Measurements from ENCODE around the gene CDC14A.
A peak's percentile ranks its signal among the peaks of the same experiment; 100 is the strongest.

The CDC14A gene

DNA sequence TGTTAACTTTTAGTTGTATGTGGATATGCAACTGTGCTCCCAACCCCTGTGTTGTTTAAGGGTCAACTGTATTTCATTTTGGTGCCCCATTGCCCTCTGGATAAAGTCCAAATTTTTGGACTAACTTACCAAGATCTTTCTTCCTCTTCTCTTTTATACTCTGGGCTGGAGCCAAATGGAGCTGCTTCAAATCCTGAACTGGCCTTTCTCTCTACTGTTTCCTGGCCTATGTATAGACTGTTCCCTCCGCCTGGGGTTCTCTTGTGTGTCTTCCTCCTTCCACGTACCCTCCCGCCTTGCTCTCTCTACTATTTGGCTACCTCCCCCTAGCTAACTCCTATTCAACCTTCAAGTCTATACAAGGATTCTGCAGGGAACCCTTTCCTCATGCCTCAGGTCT is 8.4 kb upstream of the CDC14A start:
- no peak for ATAC-seq (replicated peaks)
- Mint-ChIP-seq H3K4me1 (ENCODE audit: low read depth in 2 of 2) (no peaks in the 10 kb centered on the region), H3K27ac (no peak overlapping the region), H3K4me3 (no peak overlapping the region), H3K36me3 (ENCODE audit: insufficient read depth) (no peaks in the 10 kb centered on the region), H3K9me3 (no peaks in the 10 kb centered on the region), H3K27me3 (no peaks in the 10 kb centered on the region)
- no peak for DNase-seq

DNA sequence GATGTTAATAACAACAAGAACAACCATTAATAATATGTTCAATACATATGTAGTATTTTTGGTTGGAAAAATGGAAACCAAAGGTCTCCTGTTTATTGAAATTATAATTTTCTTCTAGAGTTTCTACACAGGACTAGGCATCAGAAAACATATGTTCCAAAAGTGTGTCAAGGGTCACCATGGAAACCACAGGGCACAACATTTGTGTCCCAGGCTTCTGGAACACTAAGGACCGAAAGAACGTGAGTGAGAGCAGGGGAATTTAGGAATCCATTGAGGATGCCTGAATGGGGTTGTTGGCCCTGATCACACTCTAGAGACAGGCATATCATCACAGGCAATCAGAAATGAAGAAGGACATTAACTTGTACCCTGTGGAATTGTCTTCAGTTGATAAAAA is 7.5 kb upstream of the CDC14A start:
- Mint-ChIP-seq H3K9me3 (no peaks in the 10 kb centered on the region), H3K27ac (no peak overlapping the region), H3K27me3 (no peaks in the 10 kb centered on the region), H3K4me3 (no peak overlapping the region), H3K36me3 (ENCODE audit: insufficient read depth) (no peaks in the 10 kb centered on the region), H3K4me1 (ENCODE audit: low read depth in 2 of 2) (no peaks in the 10 kb centered on the region)
- ATAC-seq (replicated peaks) (no peak), DNase-seq (no peak)

DNA sequence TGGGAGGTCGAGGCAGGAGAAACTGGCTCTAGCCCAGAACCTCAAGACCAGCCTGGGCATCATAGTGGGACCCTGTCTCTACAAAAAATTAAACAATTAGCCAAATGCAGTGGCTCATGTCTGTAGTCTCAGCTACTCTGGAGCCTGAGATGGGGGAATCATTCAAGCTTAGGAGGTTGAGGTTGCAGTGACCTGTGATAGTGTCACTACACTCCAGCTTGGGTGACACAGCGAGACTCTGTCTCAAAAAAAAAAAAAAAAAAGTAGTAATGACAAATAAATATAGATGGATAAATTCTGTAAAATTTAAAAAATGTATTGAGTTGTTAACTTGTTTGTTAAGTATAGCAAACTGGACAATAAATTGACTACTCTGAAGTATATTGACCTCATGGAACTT is 5.9 kb upstream of the CDC14A start:
- H3K4me3 Mint-ChIP-seq, result no peak overlapping the region
- no peak overlapping the region for H3K27ac Mint-ChIP-seq
- ATAC-seq (replicated peaks) (no peak), DNase-seq (no peak)
- H3K27me3 Mint-ChIP-seq, result no peaks in the 10 kb centered on the region
- peaks cover 2 to 5% of the 10 kb centered on the region in 2 donors for H3K4me1 Mint-ChIP-seq (ENCODE audit: low read depth in 2 of 2)
- peaks cover 4% of the 10 kb centered on the region for H3K36me3 Mint-ChIP-seq (ENCODE audit: insufficient read depth)
- no peaks in the 10 kb centered on the region for H3K9me3 Mint-ChIP-seq

DNA sequence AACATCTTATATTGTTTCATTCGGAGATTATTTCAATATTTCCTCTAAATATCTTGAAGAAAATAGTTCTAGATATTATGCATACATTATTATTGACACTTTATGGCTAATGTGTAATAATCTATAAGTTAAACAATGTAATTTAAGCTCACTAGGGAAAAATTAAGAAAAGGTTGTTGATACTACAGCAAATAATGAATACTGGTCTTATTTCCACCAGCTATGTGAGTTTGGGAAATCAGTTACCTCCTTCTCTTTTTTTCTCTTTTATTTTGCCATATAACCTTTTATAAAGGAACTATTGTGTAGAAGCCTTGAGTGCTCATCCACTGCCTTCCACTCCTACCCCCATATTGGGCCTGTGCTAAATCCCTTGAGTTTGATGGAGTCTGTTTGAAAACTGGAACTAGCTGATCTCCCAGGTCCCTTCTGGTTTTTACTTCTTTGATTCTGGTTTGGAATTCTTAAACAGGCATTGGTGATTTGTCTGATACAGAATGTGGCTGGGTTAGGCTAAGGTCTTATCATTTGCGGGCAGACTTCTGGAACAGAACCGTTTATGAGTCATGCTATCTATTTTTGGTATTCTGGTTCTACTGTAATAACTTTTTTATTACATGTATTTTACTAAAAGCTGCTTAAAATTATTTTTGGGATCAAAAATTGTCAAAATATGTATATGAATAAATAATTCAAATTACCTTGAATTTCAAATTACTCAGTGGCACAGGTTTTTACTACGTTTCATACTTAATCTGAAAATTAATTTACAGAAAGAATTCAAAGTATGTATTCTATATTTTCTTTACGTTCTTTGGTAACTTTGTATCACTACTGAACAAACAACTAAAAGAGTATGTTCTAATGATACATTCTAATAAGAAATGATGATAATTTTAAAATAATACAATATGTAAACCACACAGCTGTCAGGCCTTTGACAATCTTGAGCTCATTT is 5.0 kb upstream of the CDC14A start:
- Mint-ChIP-seq H3K27me3 (no peaks in the 10 kb centered on the region), H3K4me3 (no peak overlapping the region), H3K4me1 (ENCODE audit: low read depth in 2 of 2) (peaks cover 5 to 8% of the 10 kb centered on the region in 2 donors), H3K27ac (no peak overlapping the region), H3K9me3 (no peaks in the 10 kb centered on the region), H3K36me3 (ENCODE audit: insufficient read depth) (peaks cover 14% of the 10 kb centered on the region)
- no peak for DNase-seq
- no peak for ATAC-seq (replicated peaks)

DNA sequence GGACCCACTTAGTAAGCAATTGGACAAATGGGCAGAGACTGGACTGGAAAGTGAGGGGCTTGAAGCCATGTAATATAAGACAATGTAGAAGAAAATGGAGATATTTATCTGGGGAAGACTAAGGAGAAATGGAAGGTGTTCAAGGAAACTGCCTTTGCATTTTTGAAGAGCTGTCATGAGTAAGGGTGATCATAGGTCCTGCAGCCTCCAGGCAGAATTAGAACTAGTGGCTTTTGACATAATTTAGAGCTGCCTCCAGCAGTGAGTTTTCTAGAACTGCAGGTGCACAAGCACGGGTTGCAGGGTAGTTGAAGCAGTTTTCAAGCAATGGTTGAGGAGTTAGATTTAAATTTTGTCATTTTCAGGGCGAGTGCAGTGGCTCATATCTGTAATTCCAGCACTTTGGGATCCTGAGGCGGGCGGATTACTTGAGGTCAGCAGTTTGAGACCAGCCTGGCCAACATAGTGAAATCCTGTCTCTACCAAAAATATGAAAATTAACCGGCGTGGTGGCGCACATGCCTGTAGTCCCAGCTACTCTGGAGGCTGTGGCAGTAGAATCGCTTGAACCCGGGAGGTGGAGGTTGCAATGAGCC is 3.7 kb upstream of the CDC14A start:
- DNase-seq (no peak), ATAC-seq (replicated peaks) (no peak)
- peaks cover 12 to 15% of the 10 kb centered on the region in 2 donors for H3K4me1 Mint-ChIP-seq (ENCODE audit: low read depth in 2 of 2)
- H3K27ac Mint-ChIP-seq, result no peak overlapping the region
- no peak overlapping the region for H3K4me3 Mint-ChIP-seq
- H3K9me3 Mint-ChIP-seq, result no peaks in the 10 kb centered on the region
- H3K27me3 Mint-ChIP-seq, result no peaks in the 10 kb centered on the region
- peaks cover 27% of the 10 kb centered on the region for H3K36me3 Mint-ChIP-seq (ENCODE audit: insufficient read depth)

DNA sequence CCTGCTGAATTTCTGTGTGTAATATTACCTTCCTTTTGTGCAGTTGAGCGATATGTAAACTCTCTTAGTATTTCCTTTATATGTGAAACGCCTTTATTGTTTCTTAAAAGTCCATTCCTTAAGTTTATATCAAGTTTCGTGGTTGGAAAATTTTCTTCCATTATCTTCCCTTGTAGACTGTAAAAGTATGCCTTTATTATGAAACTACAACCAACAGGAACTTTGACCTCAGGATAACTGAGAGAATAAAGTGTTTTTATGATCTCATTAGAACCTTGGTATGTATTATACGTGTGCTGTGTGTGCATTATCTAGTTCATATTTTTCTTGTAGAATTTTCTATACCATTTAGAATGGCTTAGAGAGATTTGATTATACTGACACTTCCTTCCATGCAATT is 3.1 kb upstream of the CDC14A start:
- no peak overlapping the region for H3K4me3 Mint-ChIP-seq
- ATAC-seq (replicated peaks) (no peak), DNase-seq (no peak)
- H3K9me3 Mint-ChIP-seq, result no peaks in the 10 kb centered on the region
- no peaks in the 10 kb centered on the region for H3K27me3 Mint-ChIP-seq
- H3K36me3 Mint-ChIP-seq (ENCODE audit: insufficient read depth), result peaks cover 31% of the 10 kb centered on the region
- no peak overlapping the region for H3K27ac Mint-ChIP-seq
- H3K4me1 Mint-ChIP-seq (ENCODE audit: low read depth in 2 of 2), result peaks cover 18 to 21% of the 10 kb centered on the region in 2 donors

DNA sequence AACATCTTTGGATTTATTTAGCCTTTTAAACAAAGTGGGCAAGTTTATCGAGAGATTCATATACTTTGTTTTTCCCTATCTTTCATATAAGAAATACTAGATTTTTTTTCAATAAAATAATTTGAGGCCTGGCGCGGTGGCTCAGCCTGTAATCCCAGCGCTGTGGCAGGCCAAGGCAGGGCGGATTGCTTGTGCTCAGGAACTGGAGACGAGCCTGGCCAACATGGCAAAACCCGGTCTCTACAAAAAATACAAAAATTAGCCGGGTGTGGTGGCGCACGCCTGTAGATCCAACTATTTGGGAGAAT is 1.6 kb upstream of the CDC14A start:
- H3K27ac Mint-ChIP-seq, result peak overlapping the region; percentile 93 to 96
- DNase-seq (no peak), ATAC-seq (replicated peaks) (no peak)
- no peaks in the 10 kb centered on the region for H3K9me3 Mint-ChIP-seq
- peak overlapping the region; percentile 95 to 98 for H3K4me3 Mint-ChIP-seq
- peaks cover 31 to 36% of the 10 kb centered on the region in 2 donors for H3K4me1 Mint-ChIP-seq (ENCODE audit: low read depth in 2 of 2)
- H3K27me3 Mint-ChIP-seq, result no peaks in the 10 kb centered on the region
- peaks cover 43% of the 10 kb centered on the region for H3K36me3 Mint-ChIP-seq (ENCODE audit: insufficient read depth)

DNA sequence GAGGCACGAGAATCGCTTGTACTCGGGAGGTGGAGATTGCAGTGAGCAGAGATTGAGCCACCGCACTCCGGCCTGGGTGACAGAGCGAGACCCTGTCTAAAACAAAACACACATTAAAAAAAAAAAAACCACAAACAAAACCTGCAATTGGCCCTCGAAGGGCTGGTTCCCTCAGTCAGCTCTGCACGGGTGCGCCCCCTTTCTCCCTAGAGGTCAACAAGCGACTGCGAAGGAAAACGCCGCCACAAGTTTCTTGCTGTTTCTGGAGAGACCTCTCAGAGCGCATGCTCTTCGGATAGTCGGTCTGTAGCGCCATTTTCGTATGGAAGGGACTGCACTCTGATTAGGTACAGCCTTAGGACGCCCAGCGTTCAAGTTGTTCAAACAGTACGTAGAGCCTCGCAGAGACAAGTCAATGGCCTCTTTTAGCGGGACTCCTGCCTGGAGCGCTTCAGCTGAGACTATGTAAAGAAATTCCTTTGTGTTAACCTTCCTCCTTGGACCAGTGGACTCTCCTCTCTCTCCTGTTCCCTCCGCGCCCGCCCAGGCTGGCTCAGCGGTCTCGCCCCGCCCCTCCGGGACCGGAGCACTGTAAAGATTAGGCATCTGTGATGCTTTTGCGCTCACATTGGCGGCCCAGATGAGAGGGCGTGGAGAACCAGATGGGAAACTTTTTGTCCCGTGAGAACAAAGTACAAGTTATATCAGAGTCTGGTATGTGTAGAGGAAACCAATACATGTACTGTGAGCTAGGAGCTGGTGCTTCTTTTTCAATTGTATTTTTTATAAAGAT is 1.0 kb upstream of the CDC14A start:
- Mint-ChIP-seq H3K4me1 (ENCODE audit: low read depth in 2 of 2) (peaks cover 37 to 41% of the 10 kb centered on the region in 2 donors), H3K4me3 (peak overlapping the region; percentile 95 to 98), H3K27me3 (no peaks in the 10 kb centered on the region), H3K27ac (peak overlapping the region; percentile 93 to 96), H3K36me3 (ENCODE audit: insufficient read depth) (peaks cover 47% of the 10 kb centered on the region), H3K9me3 (no peaks in the 10 kb centered on the region)
- peak; percentile 69 for ATAC-seq (replicated peaks)
- DNase-seq, result peak; percentile 80 to 83 (median 81)

DNA sequence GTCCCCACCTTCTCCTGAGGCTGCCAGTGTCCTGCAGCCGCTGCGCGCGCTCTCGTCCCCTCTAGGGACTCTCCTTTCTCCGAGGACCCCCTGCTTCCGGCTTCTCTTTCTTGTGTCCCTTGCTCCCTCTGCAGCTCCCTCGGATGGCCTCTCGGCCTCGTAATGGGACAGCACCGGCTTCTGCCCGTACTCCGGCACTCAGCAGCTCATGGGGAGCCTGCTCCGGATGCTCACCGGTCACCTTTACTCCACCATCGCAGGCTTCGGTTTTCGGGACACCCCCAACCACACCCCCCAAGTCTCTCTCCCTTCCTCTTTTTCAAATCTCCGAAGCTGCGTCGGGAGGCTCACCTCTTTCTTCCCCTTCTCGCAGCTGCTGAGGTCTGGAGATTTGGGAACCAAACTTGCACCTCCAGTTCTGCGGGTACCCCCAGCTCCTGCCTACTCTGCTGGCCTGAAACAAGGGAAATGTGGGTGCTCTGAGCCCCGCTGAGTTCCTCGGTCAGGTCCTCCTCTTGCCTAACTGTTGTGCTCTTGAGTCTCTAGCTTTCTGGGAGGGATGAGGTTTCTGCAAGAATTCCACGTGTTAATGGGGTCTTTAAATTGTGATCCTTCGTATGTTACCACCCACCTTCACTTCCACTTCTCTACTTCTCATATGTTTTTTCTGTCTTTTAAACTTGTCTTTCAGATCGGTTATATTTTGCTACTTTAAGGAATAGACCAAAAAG is 930 bp downstream of the CDC14A start:
- DNase-seq (peak; percentile 25 to 33 (median 31)), ATAC-seq (replicated peaks) (peak; percentile 1)
- no peaks in the 10 kb centered on the region for H3K27me3 Mint-ChIP-seq
- peak overlapping the region; percentile 95 to 98 for H3K4me3 Mint-ChIP-seq
- H3K9me3 Mint-ChIP-seq, result no peaks in the 10 kb centered on the region
- peaks cover 44 to 59% of the 10 kb centered on the region in 2 donors for H3K4me1 Mint-ChIP-seq (ENCODE audit: low read depth in 2 of 2)
- peak overlapping the region; percentile 93 to 96 for H3K27ac Mint-ChIP-seq
- H3K36me3 Mint-ChIP-seq (ENCODE audit: insufficient read depth), result peaks cover 61% of the 10 kb centered on the region

DNA sequence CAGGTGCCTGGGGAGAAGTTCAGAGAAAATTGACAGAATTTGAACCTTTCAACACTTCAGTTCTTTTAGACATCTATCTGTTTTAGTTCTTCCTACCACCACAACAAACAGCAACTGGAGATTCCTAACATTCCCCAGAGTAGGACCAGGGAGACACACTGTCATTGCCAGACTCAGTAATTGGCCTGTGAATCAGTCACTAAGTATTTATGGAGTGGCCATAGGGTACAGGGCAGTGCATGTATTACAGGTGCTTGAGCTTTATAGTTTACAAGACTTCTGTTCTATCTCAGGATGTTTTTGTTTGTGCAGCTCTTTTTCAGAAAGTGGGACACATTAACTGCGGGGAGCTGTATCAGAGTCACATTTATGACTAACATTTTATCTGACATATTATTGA is 1.7 kb downstream of the CDC14A start:
- ATAC-seq (replicated peaks) (no peak), DNase-seq (no peak)
- H3K27ac Mint-ChIP-seq, result peak overlapping the region; percentile 93 to 96
- peaks cover 47 to 63% of the 10 kb centered on the region in 2 donors for H3K4me1 Mint-ChIP-seq (ENCODE audit: low read depth in 2 of 2)
- no peaks in the 10 kb centered on the region for H3K27me3 Mint-ChIP-seq
- H3K4me3 Mint-ChIP-seq, result peak overlapping the region; percentile 95 to 98
- H3K9me3 Mint-ChIP-seq, result no peaks in the 10 kb centered on the region
- H3K36me3 Mint-ChIP-seq (ENCODE audit: insufficient read depth), result peaks cover 62% of the 10 kb centered on the region

DNA sequence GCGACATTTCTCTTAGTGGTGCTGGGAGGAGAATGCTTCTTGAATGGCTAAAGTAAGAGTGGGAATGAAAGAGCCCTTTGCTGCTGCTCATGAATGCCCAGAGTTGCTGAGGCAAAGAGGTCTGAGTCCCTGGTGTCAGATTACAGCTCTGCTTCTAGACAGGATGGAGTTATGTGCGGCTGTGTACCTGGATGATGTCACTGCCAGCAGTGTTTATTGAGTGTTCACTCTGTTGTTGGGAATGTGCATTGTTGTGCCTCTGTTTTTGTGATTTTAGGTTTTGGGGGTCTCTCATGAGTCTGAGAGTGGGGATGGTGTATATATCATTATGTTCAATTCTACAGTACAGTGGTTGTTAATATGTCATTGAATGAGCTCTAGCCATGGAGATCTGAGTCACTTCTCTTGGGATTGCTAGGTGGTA is 2.7 kb downstream of the CDC14A start:
- Mint-ChIP-seq H3K36me3 (ENCODE audit: insufficient read depth) (peaks cover 72% of the 10 kb centered on the region), H3K27me3 (no peaks in the 10 kb centered on the region), H3K9me3 (no peaks in the 10 kb centered on the region), H3K27ac (peak overlapping the region; percentile 93 to 96), H3K4me3 (peak overlapping the region; percentile 95 to 98), H3K4me1 (ENCODE audit: low read depth in 2 of 2) (peaks cover 52 to 66% of the 10 kb centered on the region in 2 donors)
- DNase-seq (peak in 2 of 3 experiments; percentile 19), ATAC-seq (replicated peaks) (no peak)

DNA sequence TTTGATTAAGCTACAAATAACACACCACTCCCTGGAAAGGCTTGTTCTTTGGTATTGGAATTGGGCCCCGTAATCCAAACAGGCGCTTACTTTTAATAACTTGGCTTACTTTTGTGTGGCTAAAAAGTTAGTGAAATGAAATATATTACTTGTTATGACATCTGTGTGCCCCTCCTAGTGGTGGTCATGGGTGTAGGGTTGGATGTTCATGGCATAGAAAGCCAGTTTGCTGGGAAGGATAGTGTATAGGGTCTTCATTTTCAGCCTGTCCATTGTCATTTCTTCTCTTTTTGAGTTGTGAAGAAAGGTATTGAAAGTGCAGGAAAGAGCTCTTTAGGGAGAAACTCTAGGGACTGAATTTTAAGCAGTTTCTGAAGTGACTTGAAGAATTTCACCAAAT is 5.9 kb downstream of the CDC14A start:
- Mint-ChIP-seq H3K4me1 (ENCODE audit: low read depth in 2 of 2) (peaks cover 59 to 71% of the 10 kb centered on the region in 2 donors), H3K27me3 (no peaks in the 10 kb centered on the region), H3K36me3 (ENCODE audit: insufficient read depth) (peaks cover 73% of the 10 kb centered on the region), H3K9me3 (no peaks in the 10 kb centered on the region), H3K4me3 (peak overlapping the region; percentile 28 to 98), H3K27ac (peak overlapping the region; percentile 14 to 61)
- DNase-seq (no peak), ATAC-seq (replicated peaks) (peak; percentile 14)

DNA sequence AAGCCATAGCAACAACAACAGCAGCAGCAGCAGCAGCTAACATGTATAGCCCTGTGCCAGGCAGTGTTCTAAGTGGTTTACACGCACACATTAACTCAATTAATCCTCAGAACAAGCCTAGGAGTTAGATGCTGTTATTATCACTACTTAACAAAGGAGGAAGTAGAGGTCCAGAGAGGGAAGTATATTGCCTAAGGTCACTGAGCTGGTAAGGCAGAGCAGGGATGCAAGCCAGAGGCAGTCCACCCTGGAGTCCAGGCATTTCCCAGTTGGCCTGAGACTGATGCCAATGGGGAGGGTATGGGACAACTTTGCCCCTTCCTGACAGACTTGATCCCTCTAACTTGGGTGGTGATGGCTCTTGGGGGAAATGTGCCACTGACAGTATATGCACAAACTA is 6.8 kb downstream of the CDC14A start:
- DNase-seq (no peak), ATAC-seq (replicated peaks) (no peak)
- Mint-ChIP-seq H3K36me3 (ENCODE audit: insufficient read depth) (peaks cover 72% of the 10 kb centered on the region), H3K4me1 (ENCODE audit: low read depth in 2 of 2) (peaks cover 50 to 62% of the 10 kb centered on the region in 2 donors), H3K27me3 (no peaks in the 10 kb centered on the region), H3K27ac (peak overlapping the region in 1 of 2 donors; percentile 50), H3K9me3 (no peaks in the 10 kb centered on the region), H3K4me3 (peak overlapping the region; percentile 47 to 52)
